Esophagus (tissue), 2 donors: Measurements from ENCODE around the gene RBMX2. TPM values are rescaled to one million over a fixed set of nuclear protein-coding genes. Genes with fewer than 3 reads are reported as not detected.
"Not testable (repeated sequence)": the region's sequence is repeated elsewhere in the genome, so short reads cannot be mapped to it uniquely, and the experiment has no call there.

Source experiments
- H3K27ac ChIP-seq, 2 donors: one replicate each; pipeline ENCODE4 v1.5.1; 2013; ENCODE audit warnings: low read depth in 2 of 2, mild to moderate bottlenecking in 2 of 2, inconsistent platforms in 1 of 2, low read length in 1 of 2, moderate library complexity in 1 of 2
- H3K27me3 ChIP-seq, 2 donors: one replicate each; pipeline ENCODE4 v1.6.1; 2013; ENCODE audit warnings: low read length in 2 of 2, control low read depth in 1 of 2, mild to moderate bottlenecking in 1 of 2; ENCODE audit not compliant: insufficient read depth in 2 of 2, control insufficient read depth in 1 of 2
- H3K36me3 ChIP-seq, 2 donors: one replicate each; pipeline ENCODE4 v1.6.1; 2013; ENCODE audit warnings: low read length in 1 of 2; ENCODE audit not compliant: control insufficient read depth in 2 of 2, insufficient read depth in 2 of 2
- H3K4me1 ChIP-seq, 2 donors: one replicate each; pipeline ENCODE4 v1.6.1; 2013; ENCODE audit warnings: low read length in 1 of 2; ENCODE audit not compliant: control insufficient read depth in 2 of 2, insufficient read depth in 2 of 2
- H3K4me3 ChIP-seq, 2 donors: one replicate each; pipeline ENCODE4 v1.5.1; 2013; ENCODE audit warnings: low read length in 2 of 2, mild to moderate bottlenecking in 2 of 2, low read depth in 1 of 2, moderate library complexity in 1 of 2
- H3K9me3 ChIP-seq, 2 donors: one replicate each; pipeline ENCODE4 v1.6.1; 2013; ENCODE audit warnings: mild to moderate bottlenecking in 2 of 2, low read depth in 1 of 2, low read length in 1 of 2, moderate library complexity in 1 of 2; ENCODE audit not compliant: control insufficient read depth in 2 of 2, insufficient read depth in 1 of 2
- WGBS, 2 donors: extraction: QIAGEN DNeasy Blood & Tissue Kit; methylation state at CpG; one replicate each; pipeline ENCODE4 v1.1.7; 2013; 5-methylcytosine and 5-hydroxymethylcytosine counted together
- polyA plus RNA-seq, 2 donors: library from polyadenylated mRNA; stranded (reverse); fragments of 200-250 nt; gene quantifications; one replicate each; pipeline ENCODE4 v1.2.3, GENCODE V29; 2013
- donor health status: healthy with polysubstance abuse.
- donor health status: Bipolar disorder and iron deficiency.

RBMX2 gene
- polyA plus RNA-seq, 2 donors = 13.0 to 13.5 TPM

DNA sequence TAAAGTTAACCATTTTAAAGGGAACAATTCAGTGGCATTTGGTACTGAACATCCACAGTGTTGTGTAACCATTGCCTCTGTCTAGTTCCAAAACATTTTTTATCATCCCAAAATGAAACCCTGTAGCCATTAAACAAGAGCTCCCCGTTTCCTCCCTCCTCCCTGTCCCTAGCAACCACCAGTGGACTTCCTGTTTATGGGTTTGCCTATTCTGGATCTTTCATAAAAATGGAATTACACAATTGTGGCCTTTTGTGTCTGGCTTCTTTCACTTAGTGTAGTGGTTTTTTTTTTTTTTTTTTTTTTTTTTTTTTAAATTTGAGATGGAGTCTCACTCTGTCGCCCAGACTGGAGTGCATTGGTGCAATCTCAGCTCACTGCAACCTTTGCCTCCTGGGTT is 11.6 kb downstream of the RBMX2 start:
- Histone ChIP-seq H3K27me3 (no peaks in the 10 kb centered on the region), H3K36me3 (peaks cover 0 to 7% of the 10 kb centered on the region in 2 donors), H3K4me1 (no peaks in the 10 kb centered on the region), H3K4me3 (no peak overlapping the region), H3K9me3 (no peaks in the 10 kb centered on the region), H3K27ac (no peak overlapping the region)
- 65 to 72% methylated on average over 2 of the region's 2 CpGs for WGBS, 2 donors

GRCh38 chrX:130414800-130415199 is 13.0 kb downstream of the RBMX2 start:
- 93 to 95% methylated on average over 5 of the region's 5 CpGs for WGBS, 2 donors
- no peaks in the 10 kb centered on the region for H3K27me3 ChIP-seq
- no peak overlapping the region for H3K27ac ChIP-seq
- H3K9me3 ChIP-seq = no peaks in the 10 kb centered on the region
- no peak overlapping the region for H3K4me3 ChIP-seq
- peaks cover 0 to 3% of the 10 kb centered on the region in 2 donors for H3K36me3 ChIP-seq
- no peaks in the 10 kb centered on the region for H3K4me1 ChIP-seq

GRCh38 chrX:130415201-130415600 is 13.4 kb downstream of the RBMX2 start:
- Histone ChIP-seq H3K4me1 (no peaks in the 10 kb centered on the region), H3K27me3 (no peaks in the 10 kb centered on the region), H3K36me3 (peaks cover 0 to 3% of the 10 kb centered on the region in 2 donors), H3K9me3 (no peaks in the 10 kb centered on the region), H3K4me3 (no peak overlapping the region), H3K27ac (no peak overlapping the region)
- 83 to 92% methylated on average over 7 of the region's 7 CpGs for WGBS, 2 donors

- WGBS, 2 donors = 69 to 93% methylated on average over 4 of the region's 4 CpGs
- no peak overlapping the region for H3K27ac ChIP-seq
- H3K9me3 ChIP-seq = no peaks in the 10 kb centered on the region
- no peaks in the 10 kb centered on the region for H3K27me3 ChIP-seq
- H3K4me1 ChIP-seq = no peaks in the 10 kb centered on the region
- peaks cover 0 to 3% of the 10 kb centered on the region in 2 donors for H3K36me3 ChIP-seq
- no peak overlapping the region for H3K4me3 ChIP-seq
Measured at GRCh38 chrX:130416785-130417184, 15.0 kb downstream of the RBMX2 start.

- no peak overlapping the region for H3K27ac ChIP-seq
- H3K36me3 ChIP-seq = peaks cover 0 to 3% of the 10 kb centered on the region in 2 donors
- WGBS, 2 donors = 63 to 86% methylated on average over 2 of the region's 2 CpGs
- H3K4me3 ChIP-seq = no peak overlapping the region
- H3K9me3 ChIP-seq = no peaks in the 10 kb centered on the region
- H3K4me1 ChIP-seq = no peaks in the 10 kb centered on the region
- no peaks in the 10 kb centered on the region for H3K27me3 ChIP-seq
Measured at GRCh38 chrX:130418066-130418465, 16.3 kb downstream of the RBMX2 start.

GRCh38 chrX:130418740-130419139 is 17.0 kb downstream of the RBMX2 start:
- no peaks in the 10 kb centered on the region for H3K4me1 ChIP-seq
- no peaks in the 10 kb centered on the region for H3K27me3 ChIP-seq
- peaks cover 0 to 3% of the 10 kb centered on the region in 2 donors for H3K36me3 ChIP-seq
- no peaks in the 10 kb centered on the region for H3K9me3 ChIP-seq
- H3K4me3 ChIP-seq = no peak overlapping the region
- no peak overlapping the region for H3K27ac ChIP-seq
- 80 to 92% methylated on average over 4 of the region's 4 CpGs for WGBS, 2 donors

DNA sequence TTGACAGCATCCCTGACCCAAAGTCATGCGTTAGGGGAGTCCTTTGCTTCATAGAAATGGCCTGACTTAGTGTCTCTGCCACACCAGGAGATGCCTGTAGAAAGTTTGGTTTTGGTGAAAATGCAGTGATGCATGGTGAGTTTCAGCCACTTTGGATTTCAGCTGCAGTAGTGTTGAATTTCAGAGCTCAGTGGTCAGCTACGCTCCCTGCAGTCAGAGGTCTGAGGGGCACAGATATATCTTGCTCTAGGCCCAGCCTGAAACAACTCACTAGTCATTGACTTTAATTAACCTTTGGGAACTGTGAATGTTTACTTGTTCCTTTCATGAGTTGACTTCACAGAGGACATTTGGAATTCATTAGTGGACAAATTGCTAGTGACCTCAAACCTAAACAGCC is 17.5 kb downstream of the RBMX2 start:
- Histone ChIP-seq H3K27me3 (no peaks in the 10 kb centered on the region), H3K27ac (no peak overlapping the region), H3K4me1 (no peaks in the 10 kb centered on the region), H3K36me3 (peaks cover 0 to 3% of the 10 kb centered on the region in 2 donors), H3K9me3 (no peaks in the 10 kb centered on the region), H3K4me3 (no peak overlapping the region)
- 73 to 90% methylated on average over 2 of the region's 2 CpGs for WGBS, 2 donors

- H3K4me3 ChIP-seq = no peak overlapping the region
- no peaks in the 10 kb centered on the region for H3K4me1 ChIP-seq
- H3K27me3 ChIP-seq = no peaks in the 10 kb centered on the region
- 84 to 90% methylated on average over 6 of the region's 6 CpGs for WGBS, 2 donors
- H3K27ac ChIP-seq = no peak overlapping the region
- peaks cover 0 to 5% of the 10 kb centered on the region in 2 donors for H3K9me3 ChIP-seq
- no peaks in the 10 kb centered on the region for H3K36me3 ChIP-seq
Measured at GRCh38 chrX:130426531-130426930, 24.7 kb downstream of the RBMX2 start.

DNA sequence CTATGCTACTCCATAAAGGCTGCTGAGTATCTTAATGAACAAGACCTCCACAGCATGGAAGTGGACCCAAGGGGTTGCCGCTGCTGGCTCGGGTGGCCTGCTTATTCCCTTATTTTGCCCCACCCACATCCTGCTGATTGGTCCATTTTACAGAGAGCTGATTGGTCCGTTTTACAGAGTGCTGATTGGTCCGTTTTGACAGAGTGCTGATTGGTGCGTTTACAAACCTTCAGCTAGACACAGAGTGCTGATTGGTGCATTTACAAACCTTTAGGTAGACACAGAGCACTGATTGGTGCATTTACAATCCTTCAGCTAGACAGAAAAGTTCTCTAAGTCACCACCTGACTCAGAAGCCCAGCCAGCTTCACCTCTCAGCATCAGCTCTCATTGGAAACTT is 27.4 kb downstream of the RBMX2 start:
- WGBS, 2 donors = 75 to 85% methylated on average over 5 of the region's 5 CpGs
- H3K27me3 ChIP-seq, H3K36me3 ChIP-seq, H3K27ac ChIP-seq, H3K4me1 ChIP-seq, H3K4me3 ChIP-seq, H3K9me3 ChIP-seq: not testable (repeated sequence)

GRCh38 chrX:130435937-130436336 is 34.1 kb downstream of the RBMX2 start:
- H3K27me3 ChIP-seq = no peaks in the 10 kb centered on the region
- no peak overlapping the region for H3K27ac ChIP-seq
- no peaks in the 10 kb centered on the region for H3K9me3 ChIP-seq
- H3K36me3 ChIP-seq = no peaks in the 10 kb centered on the region
- no peak overlapping the region for H3K4me3 ChIP-seq
- H3K4me1 ChIP-seq = no peaks in the 10 kb centered on the region
